H1 (cell line): Measurements from ENCODE around the gene SIDT1. TPM values are rescaled to one million over a fixed set of nuclear protein-coding genes. Genes with fewer than 3 reads are reported as not detected.

Experiments
- CTCF ChIA-PET: fragments of 300-600 bp; sonication (Branson Sonifier 250); formaldehyde crosslinking; loops from one replicate; lab custom pipeline; 2021; ENCODE audit not compliant: partially characterized antibody; lab: Charles Lee
- POLR2A ChIA-PET: fragments of 300-600 bp; sonication (Branson Sonifier 250); formaldehyde crosslinking; loops from one replicate; lab custom pipeline; 2021; ENCODE audit warnings: inconsistent platforms; ENCODE audit not compliant: partially characterized antibody; lab: Charles Lee
- DNase-seq, 2 experiments: peaks; one replicate each; pipeline versions ENCODE4 v3.0.0 to v3.0.0-alpha.2; 2010 to 2022; ENCODE audit warnings: low spot score in 2 of 2, low read depth in 1 of 2, mixed read lengths in 1 of 2
- FAIRE-seq: peaks from 2 replicates; lab custom pipeline; 2011; peaks lifted over from hg19 to GRCh38; lab: Jason Lieb, UNC
- H2AFZ ChIP-seq: 2 replicates; pipeline ENCODE4 v1.8.1; 2012; ENCODE audit warnings: low read length, inconsistent platforms
- H2AK5ac ChIP-seq: 2 replicates; pipeline ENCODE4 v1.6.1; 2013; ENCODE audit warnings: low read depth, low read length
- H2BK120ac ChIP-seq: replicated peaks from 2 replicates; pipeline ENCODE3; 2013; ENCODE audit warnings: low read depth, low read length, inconsistent platforms
- H2BK12ac ChIP-seq: 2 replicates; pipeline ENCODE4 v1.6.1; 2013; ENCODE audit warnings: low read depth, low read length
- H2BK15ac ChIP-seq: 2 replicates; pipeline ENCODE4 v1.6.1; 2013; ENCODE audit warnings: low read length
- H2BK20ac ChIP-seq: 2 replicates; pipeline ENCODE4 v1.6.1; 2013; ENCODE audit warnings: low read length
- H2BK5ac ChIP-seq: 2 replicates; pipeline ENCODE4 v1.6.1; 2013; ENCODE audit warnings: low read depth, low read length
- H3K14ac ChIP-seq: 2 replicates; pipeline ENCODE4 v1.6.1; 2013; ENCODE audit warnings: inconsistent platforms; ENCODE audit not compliant: insufficient read length
- H3K18ac ChIP-seq: 2 replicates; pipeline ENCODE4 v1.6.1; 2013; ENCODE audit warnings: low read length; ENCODE audit errors: extremely low read depth
- H3K23ac ChIP-seq: 2 replicates; pipeline ENCODE4 v1.6.1; 2013; ENCODE audit warnings: inconsistent platforms; ENCODE audit not compliant: insufficient read length
- H3K23me2 ChIP-seq: 2 replicates; pipeline ENCODE4 v1.6.1; 2013; ENCODE audit warnings: low read depth, low read length
- H3K27ac ChIP-seq: 2 replicates; pipeline ENCODE4 v1.6.1; 2011; ENCODE audit warnings: low read depth, low read length, inconsistent platforms
- H3K27me3 ChIP-seq, 4 experiments: replicated peaks in 1 of 4; 1 replicate in 1 of 4; 2 replicates in 3 of 4; pipeline versions ENCODE4 v1.6.1 to v1.8.1; 2011 to 2013; ENCODE audit warnings: low read length in 3 of 4, mild to moderate bottlenecking in 3 of 4, inconsistent platforms in 2 of 4, mixed read lengths in 2 of 4, moderate library complexity in 1 of 4; ENCODE audit not compliant: control insufficient read depth in 3 of 4, insufficient read depth in 3 of 4; ENCODE audit errors: extremely low read depth in 1 of 4
- H3K36me3 ChIP-seq, 4 experiments: 2 replicates each; pipeline versions ENCODE4 v1.6.1 to v1.8.1; 2011 to 2013; ENCODE audit warnings: mild to moderate bottlenecking in 4 of 4, low read length in 3 of 4, moderate library complexity in 2 of 4, control low read depth in 1 of 4, inconsistent platforms in 1 of 4; ENCODE audit not compliant: insufficient read depth in 4 of 4, control insufficient read depth in 2 of 4
- H3K4ac ChIP-seq: replicated peaks from 2 replicates; pipeline ENCODE3; 2013; ENCODE audit warnings: low read length, low read depth, mixed read lengths, inconsistent platforms; ENCODE audit not compliant: insufficient read length
- H3K4me1 ChIP-seq, 4 experiments: replicated peaks in 1 of 4; 1 replicate in 1 of 4; 2 replicates in 3 of 4; pipeline versions ENCODE4 v1.6.1 to v1.8.1; 2011 to 2013; ENCODE audit warnings: low read length in 3 of 4, inconsistent platforms in 2 of 4, mixed read lengths in 1 of 4; ENCODE audit not compliant: insufficient read depth in 4 of 4, control insufficient read depth in 3 of 4
- H3K4me2 ChIP-seq, 2 experiments: 2 replicates each; pipeline versions ENCODE4 v1.6.1 to v1.8.1; 2011 to 2013; ENCODE audit warnings: low read depth in 2 of 2, low read length in 2 of 2, control low read depth in 1 of 2, inconsistent platforms in 1 of 2, mild to moderate bottlenecking in 1 of 2; ENCODE audit not compliant: insufficient read depth in 1 of 2
- H3K4me3 ChIP-seq, 4 experiments: fragments of 200-600, 300-600 bp in 1 of 4; sonication (generic), shearing (Covaris generic), sonication (Bioruptor Twin) in 1 of 4; 2 replicates each; pipeline versions ENCODE4 v1.5.1 to v1.8.1; 2011 to 2016; ENCODE audit warnings: low read length in 4 of 4, low read depth in 3 of 4, control low read depth in 2 of 4, inconsistent platforms in 2 of 4, mild to moderate bottlenecking in 2 of 4, mixed read lengths in 1 of 4, moderate library complexity in 1 of 4; ENCODE audit not compliant: insufficient read depth in 2 of 4; ENCODE audit errors: extremely low read depth in 1 of 4
- H3K56ac ChIP-seq: replicated peaks from 2 replicates; pipeline ENCODE3; 2013; ENCODE audit warnings: low read depth, mild to moderate bottlenecking, mixed read lengths, low read length, inconsistent platforms; ENCODE audit not compliant: insufficient read length
- H3K79me1 ChIP-seq: 2 replicates; pipeline ENCODE4 v1.6.1; 2013; ENCODE audit warnings: low read depth, low read length, control low read depth
- H3K79me2 ChIP-seq, 2 experiments: 2 replicates each; pipeline versions ENCODE4 v1.6.1 to v1.8.1; 2012 to 2013; ENCODE audit warnings: low read length in 2 of 2, mild to moderate bottlenecking in 2 of 2, inconsistent platforms in 1 of 2; ENCODE audit not compliant: insufficient read depth in 2 of 2, control insufficient read depth in 1 of 2
- H3K9ac ChIP-seq, 4 experiments: replicated peaks in 1 of 4; 1 replicate in 1 of 4; 2 replicates in 3 of 4; pipeline versions ENCODE4 v1.6.1 to v1.8.1; 2011 to 2013; ENCODE audit warnings: low read depth in 3 of 4, low read length in 3 of 4, control low read depth in 2 of 4, mild to moderate bottlenecking in 2 of 4, moderate library complexity in 2 of 4, inconsistent platforms in 1 of 4; ENCODE audit errors: extremely low read depth in 1 of 4
- H3K9me3 ChIP-seq, 2 experiments: 2 replicates each; pipeline versions ENCODE4 v1.6.1 to v1.8.1; 2012 to 2013; ENCODE audit warnings: mild to moderate bottlenecking in 2 of 2, moderate library complexity in 2 of 2, control low read depth in 1 of 2, inconsistent platforms in 1 of 2, low read depth in 1 of 2, low read length in 1 of 2, mixed read lengths in 1 of 2; ENCODE audit not compliant: insufficient read depth in 2 of 2
- H4K20me1 ChIP-seq, 2 experiments: replicated peaks in 1 of 2; 2 replicates each; pipeline versions ENCODE3 to v1.8.1; 2011 to 2013; ENCODE audit warnings: inconsistent platforms in 2 of 2, low read length in 2 of 2, mild to moderate bottlenecking in 1 of 2; ENCODE audit not compliant: insufficient read depth in 2 of 2, control insufficient read depth in 1 of 2
- H4K5ac ChIP-seq: 2 replicates; pipeline ENCODE4 v1.6.1; 2013; ENCODE audit warnings: low read length, low read depth, mixed read lengths, inconsistent platforms; ENCODE audit not compliant: insufficient read length
- H4K8ac ChIP-seq: 2 replicates; pipeline ENCODE4 v1.8.0; 2013; ENCODE audit warnings: mild to moderate bottlenecking, moderate library complexity, low read length, inconsistent platforms; ENCODE audit not compliant: insufficient read depth; ENCODE audit errors: extremely low read depth
- H4K91ac ChIP-seq: replicated peaks from 2 replicates; pipeline ENCODE3; 2013; ENCODE audit warnings: low read length, mixed read lengths, inconsistent platforms; ENCODE audit not compliant: insufficient read length
- MAFK ChIP-seq: IDR thresholded peaks from 2 replicates; pipeline ENCODE4 v1.6.1; 2012; ENCODE audit warnings: low read depth, mild to moderate bottlenecking, improper control_type of control experiment, low read length
- ZNF274 ChIP-seq: IDR thresholded peaks from 2 replicates; pipeline ENCODE4 v1.7.0; 2012; ENCODE audit warnings: low read length, borderline replicate concordance; ENCODE audit errors: extremely low read depth
- WGBS, 2 experiments: shearing (Covaris generic) in 1 of 2; methylation state at CpG; one replicate each; pipeline versions ENCODE4 v1.1.6 to v1.1.7; 2013 to 2015; ENCODE audit warnings: low lambda C conversion rate in 2 of 2, mixed read lengths in 2 of 2, inconsistent platforms in 1 of 2, low coverage in 1 of 2, missing lambda C conversion rate in 1 of 2; ENCODE audit not compliant: insufficient replicate concordance in 2 of 2, insufficient coverage in 1 of 2, insufficient read length in 1 of 2; ENCODE audit errors: extremely low coverage in 1 of 2, missing lambda C conversion rate in 1 of 2; 5-methylcytosine and 5-hydroxymethylcytosine counted together
- polyA plus RNA-seq, 7 experiments: library from polyadenylated mRNA; depleted of rRNA in 3 of 7; stranded (reverse) in 5 of 7; unstranded in 2 of 7; fragments of >200 nt in 5 of 7; fragments of 200-250 nt in 2 of 7; gene quantifications; 1 replicate in 5 of 7; 2 replicates in 1 of 7; 4 replicates in 1 of 7; pipeline versions ENCODE4 v1.2.1 to v1.2.3, GENCODE V29; 2011 to 2013; ENCODE audit warnings: missing spikeins in 2 of 7, mixed read lengths in 2 of 7
- total RNA-seq: library from RNA; stranded (reverse); fragmentation: NEBNext Ultra II Directional; extraction: Animal tissue kit (Norgen Biotek cat#: 25700); gene quantifications from 2 replicates; pipeline ENCODE4 v1.2.1, GENCODE V29; 2021
- TF ChIP-seq, protein P1 (sequence below): IDR thresholded peaks from 2 replicates; pipeline ENCODE4 v1.6.1; 2012; ENCODE audit warnings: inconsistent platforms

Gene SIDT1
- total and polyA plus RNA-seq, 2 of the 8 experiments (the other 6 are each of a cell fraction or from before 2014, with no cell fraction given): 0.06 TPM; not detected in 1

DNA sequence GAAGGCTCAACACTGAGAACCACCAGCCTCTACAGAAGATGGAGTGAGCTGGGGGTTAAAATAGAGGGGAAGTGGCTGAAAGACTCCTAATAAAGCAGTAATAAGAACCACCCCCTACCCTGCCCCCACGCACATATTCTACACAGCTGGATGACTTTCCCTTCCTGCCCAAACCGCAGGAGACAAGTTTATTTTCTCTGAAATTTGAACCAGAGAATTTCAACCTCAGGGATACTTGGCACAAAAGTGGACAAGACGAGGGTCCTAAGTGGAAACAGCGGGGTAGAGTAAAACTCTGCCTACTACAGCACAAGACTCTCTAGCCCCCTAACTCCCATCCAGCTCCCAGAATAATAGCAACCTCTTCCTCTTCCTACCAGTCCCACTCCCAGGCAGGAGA is 135.7 kb downstream of the SIDT1 start:
- Histone ChIP-seq H2BK15ac (no peak overlapping the region), H3K36me3 (no peaks in the 10 kb centered on the region), H3K56ac (no peak overlapping the region), H4K20me1 (no peaks in the 10 kb centered on the region), H3K23me2 (no peaks in the 10 kb centered on the region), H2AFZ (no peak overlapping the region), H3K23ac (no peak overlapping the region), H3K27me3 (no peaks in the 10 kb centered on the region), H3K9me3 (no peaks in the 10 kb centered on the region), H2BK20ac (no peak overlapping the region), H3K4me3 (no peak overlapping the region), H4K8ac (no peak overlapping the region), H2BK120ac (no peak overlapping the region), H3K18ac (no peak overlapping the region), H3K9ac (no peak overlapping the region), H3K4ac (no peak overlapping the region), H3K4me2 (no peak overlapping the region), H2BK12ac (no peak overlapping the region), H2AK5ac (no peak overlapping the region), H3K14ac (no peak overlapping the region), H3K79me1 (no peaks in the 10 kb centered on the region), H3K27ac (no peak overlapping the region), H2BK5ac (no peak overlapping the region), H3K4me1 (peaks cover 0 to 6% (median under 1%) of the 10 kb centered on the region in 4 experiments; a peak in 2 of 7 replicates), H4K91ac (no peak overlapping the region), H4K5ac (no peak overlapping the region), H3K79me2 (no peaks in the 10 kb centered on the region)
- FAIRE-seq: no peak
- 77% methylated on average over 4 of the region's 4 CpGs; no CpG with 5 or more reads in 1 of the 2 experiments for WGBS, 2 experiments
- DNase-seq: no peak
- ChIA-PET POLR2A (no interaction called here), CTCF (interaction anchor here (0.5 to 1.8 kb wide), 2 partner anchors 67 to 430 kb away, joined by 4 to 5 read pairs; no protein-coding TSS in a partner anchor)
- TF ChIP-seq, protein P1, sequence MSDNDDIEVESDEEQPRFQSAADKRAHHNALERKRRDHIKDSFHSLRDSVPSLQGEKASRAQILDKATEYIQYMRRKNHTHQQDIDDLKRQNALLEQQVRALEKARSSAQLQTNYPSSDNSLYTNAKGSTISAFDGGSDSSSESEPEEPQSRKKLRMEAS: no peak
- TF ChIP-seq MAFK: no peak
- no peak for TF ChIP-seq ZNF274
